Measurements from ENCODE around the gene PCBP3.

The PCBP3 gene

GRCh38 chr21:45979141-45979631 lies 335.7 kb downstream of the PCBP3 start:
- Mint-ChIP-seq H3K9me3 (no peaks in the 10 kb centered on the region), H3K4me3 (no peak overlapping the region), H3K27ac (no peak overlapping the region), H3K4me1 (peaks cover 3% of the 10 kb centered on the region), H3K27me3 (peaks cover 3% of the 10 kb centered on the region), H3K36me3 (no peaks in the 10 kb centered on the region)
- DNase-seq (ENCODE audit: low spot score in 2 of 2) = no peak
- no peak for ATAC-seq (ENCODE audit: low read depth)

GRCh38 chr21:45979651-45980050 lies 336.1 kb downstream of the PCBP3 start:
- DNase-seq (ENCODE audit: low spot score in 2 of 2) = no peak
- H3K27ac Mint-ChIP-seq = no peak overlapping the region
- H3K36me3 Mint-ChIP-seq = no peaks in the 10 kb centered on the region
- peaks cover 3% of the 10 kb centered on the region for H3K9me3 Mint-ChIP-seq
- H3K4me1 Mint-ChIP-seq = peaks cover 6% of the 10 kb centered on the region
- no peak for ATAC-seq (ENCODE audit: low read depth)
- peaks cover 3% of the 10 kb centered on the region for H3K27me3 Mint-ChIP-seq
- H3K4me3 Mint-ChIP-seq = no peak overlapping the region

- H3K36me3 Mint-ChIP-seq = no peaks in the 10 kb centered on the region
- DNase-seq (ENCODE audit: low spot score in 2 of 2) (no peak), ATAC-seq (ENCODE audit: low read depth) (no peak)
- no peak overlapping the region for H3K27ac Mint-ChIP-seq
- H3K4me3 Mint-ChIP-seq = no peak overlapping the region
- peaks cover 8% of the 10 kb centered on the region for H3K9me3 Mint-ChIP-seq
- H3K4me1 Mint-ChIP-seq = peaks cover 9% of the 10 kb centered on the region
- H3K27me3 Mint-ChIP-seq = peaks cover 4% of the 10 kb centered on the region
Observed at GRCh38 chr21:45980271-45980670, 336.7 kb downstream of the PCBP3 start.

GRCh38 chr21:45980697-45981096 lies 337.2 kb downstream of the PCBP3 start:
- Mint-ChIP-seq H3K9me3 (peaks cover 8% of the 10 kb centered on the region), H3K4me3 (no peak overlapping the region), H3K27me3 (peaks cover 3% of the 10 kb centered on the region), H3K36me3 (no peaks in the 10 kb centered on the region), H3K27ac (no peak overlapping the region), H3K4me1 (peaks cover 6% of the 10 kb centered on the region)
- DNase-seq (ENCODE audit: low spot score in 2 of 2) (no peak), ATAC-seq (ENCODE audit: low read depth) (no peak)

- H3K27me3 Mint-ChIP-seq = peaks cover 3% of the 10 kb centered on the region
- H3K4me1 Mint-ChIP-seq = peaks cover 6% of the 10 kb centered on the region
- H3K36me3 Mint-ChIP-seq = no peaks in the 10 kb centered on the region
- peak within 1 kb of the TSS; percentile 17 for H3K4me3 Mint-ChIP-seq
- H3K9me3 Mint-ChIP-seq = peaks cover 8% of the 10 kb centered on the region
- ATAC-seq (ENCODE audit: low read depth) (peak; percentile 54), DNase-seq (ENCODE audit: low spot score in 2 of 2) (no peak)
- H3K27ac Mint-ChIP-seq = no peak within 1 kb of the TSS
Observed at GRCh38 chr21:45981151-45982091, 337.9 kb downstream of the PCBP3 start, which contains the start of gene COL6A1. COL6A1 (plus strand) TSS chr21:45981770; CDS start chr21:45981851, 81 bp downstream.

- no peaks in the 10 kb centered on the region for H3K36me3 Mint-ChIP-seq
- H3K4me1 Mint-ChIP-seq = peaks cover 6% of the 10 kb centered on the region
- no peak overlapping the region for H3K27ac Mint-ChIP-seq
- no peak for DNase-seq (ENCODE audit: low spot score in 2 of 2)
- H3K4me3 Mint-ChIP-seq = peak overlapping the region; percentile 17
- peaks cover 5% of the 10 kb centered on the region for H3K27me3 Mint-ChIP-seq
- ATAC-seq (ENCODE audit: low read depth) = peak; percentile 15
- peaks cover 8% of the 10 kb centered on the region for H3K9me3 Mint-ChIP-seq
Observed at GRCh38 chr21:45982092-45982757, 338.7 kb downstream of the PCBP3 start.

GRCh38 chr21:45982758-45983648 lies 339.5 kb downstream of the PCBP3 start:
- H3K27ac Mint-ChIP-seq = no peak overlapping the region
- ATAC-seq (ENCODE audit: low read depth) (no peak), DNase-seq (ENCODE audit: low spot score in 2 of 2) (no peak)
- H3K36me3 Mint-ChIP-seq = no peaks in the 10 kb centered on the region
- H3K9me3 Mint-ChIP-seq = peaks cover 8% of the 10 kb centered on the region
- peaks cover 6% of the 10 kb centered on the region for H3K27me3 Mint-ChIP-seq
- H3K4me1 Mint-ChIP-seq = peaks cover 6% of the 10 kb centered on the region
- H3K4me3 Mint-ChIP-seq = no peak overlapping the region

- Mint-ChIP-seq H3K4me1 (peaks cover 6% of the 10 kb centered on the region), H3K27ac (no peak overlapping the region), H3K27me3 (peaks cover 6% of the 10 kb centered on the region), H3K4me3 (no peak overlapping the region), H3K36me3 (no peaks in the 10 kb centered on the region), H3K9me3 (peaks cover 8% of the 10 kb centered on the region)
- no peak for DNase-seq (ENCODE audit: low spot score in 2 of 2)
- ATAC-seq (ENCODE audit: low read depth) = no peak
Observed at GRCh38 chr21:45983649-45983965, 340.1 kb downstream of the PCBP3 start.

GRCh38 chr21:45983981-45984551 lies 340.5 kb downstream of the PCBP3 start:
- Mint-ChIP-seq H3K9me3 (peaks cover 8% of the 10 kb centered on the region), H3K27ac (no peak overlapping the region), H3K4me3 (no peak overlapping the region), H3K36me3 (no peaks in the 10 kb centered on the region), H3K27me3 (peaks cover 6% of the 10 kb centered on the region), H3K4me1 (peaks cover 6% of the 10 kb centered on the region)
- DNase-seq (ENCODE audit: low spot score in 2 of 2) = no peak
- no peak for ATAC-seq (ENCODE audit: low read depth)

GRCh38 chr21:45984584-45985095 lies 341.1 kb downstream of the PCBP3 start:
- Mint-ChIP-seq H3K4me3 (no peak overlapping the region), H3K27me3 (peaks cover 6% of the 10 kb centered on the region), H3K36me3 (no peaks in the 10 kb centered on the region), H3K27ac (no peak overlapping the region), H3K9me3 (peaks cover 8% of the 10 kb centered on the region), H3K4me1 (peaks cover 6% of the 10 kb centered on the region)
- ATAC-seq (ENCODE audit: low read depth) = no peak
- DNase-seq (ENCODE audit: low spot score in 2 of 2) = no peak

GRCh38 chr21:45985471-45986315 lies 342.2 kb downstream of the PCBP3 start:
- H3K4me3 Mint-ChIP-seq = no peak overlapping the region
- DNase-seq (ENCODE audit: low spot score in 2 of 2) (no peak), ATAC-seq (ENCODE audit: low read depth) (no peak)
- no peak overlapping the region for H3K27ac Mint-ChIP-seq
- H3K36me3 Mint-ChIP-seq = no peaks in the 10 kb centered on the region
- peaks cover 8% of the 10 kb centered on the region for H3K9me3 Mint-ChIP-seq
- H3K4me1 Mint-ChIP-seq = peaks cover 6% of the 10 kb centered on the region
- H3K27me3 Mint-ChIP-seq = peaks cover 6% of the 10 kb centered on the region

- H3K27ac Mint-ChIP-seq = no peak overlapping the region
- H3K36me3 Mint-ChIP-seq = no peaks in the 10 kb centered on the region
- H3K27me3 Mint-ChIP-seq = peaks cover 6% of the 10 kb centered on the region
- no peak overlapping the region for H3K4me3 Mint-ChIP-seq
- ATAC-seq (ENCODE audit: low read depth) = no peak
- H3K9me3 Mint-ChIP-seq = peaks cover 8% of the 10 kb centered on the region
- no peak for DNase-seq (ENCODE audit: low spot score in 2 of 2)
- H3K4me1 Mint-ChIP-seq = peaks cover 6% of the 10 kb centered on the region
Observed at GRCh38 chr21:45986316-45987051, 343.0 kb downstream of the PCBP3 start.

All from memory B cell (primary cell).